NK-92 treated with Interleukin-12 subunit alpha and Interleukin-12 subunit beta, amount 100 ng/mL, for 24 hours (cell line): ENCODE measurements around the gene RNU11.
"Not testable (repeated sequence)": the region's sequence is repeated elsewhere in the genome, so short reads cannot be mapped to it uniquely, and the experiment has no call there.

Experiments
- DNase-seq: peaks from one replicate; lab custom pipeline; 2025; lab: John Stamatoyannopoulos, UW

Gene RNU11

GRCh38 chr1:28648474-28649198 is at the start of gene RNU11:
Gene RNU11 (plus strand): TSS chr1:28648600.
- peak; percentile 76 for DNase-seq

GRCh38 chr1:28601696-28602095 is 46.7 kb upstream of the RNU11 start:
- DNase-seq, result no peak

- no peak for DNase-seq
Observed at GRCh38 chr1:28602536-28603439, 45.6 kb upstream of the RNU11 start.

GRCh38 chr1:28604411-28604810 is 44.0 kb upstream of the RNU11 start:
- DNase-seq, result no peak

- no peak for DNase-seq
Observed at GRCh38 chr1:28604962-28605361, 43.4 kb upstream of the RNU11 start.

GRCh38 chr1:28606771-28607170 is 41.6 kb upstream of the RNU11 start:
- no peak for DNase-seq

- no peak for DNase-seq
Observed at GRCh38 chr1:28613175-28613574, 35.2 kb upstream of the RNU11 start.

- no peak for DNase-seq
Observed at GRCh38 chr1:28631713-28632112, 16.7 kb upstream of the RNU11 start.

- DNase-seq, result no peak
Observed at GRCh38 chr1:28632560-28632959, 15.8 kb upstream of the RNU11 start.

GRCh38 chr1:28640766-28641165 is 7.6 kb upstream of the RNU11 start:
- no peak for DNase-seq

GRCh38 chr1:28642056-28642846 is 6.1 kb upstream of the RNU11 start:
- DNase-seq, result no peak

- DNase-seq, result peak; percentile 86
Observed at GRCh38 chr1:28642847-28643635, 5.4 kb upstream of the RNU11 start, which contains the start of gene TAF12. Gene TAF12 (minus strand): TSS chr1:28643067. CDS start chr1:28622081, 20,986 bp downstream.

GRCh38 chr1:28644494-28644893 is 3.9 kb upstream of the RNU11 start:
- DNase-seq, result no peak

- DNase-seq, result not testable (repeated sequence)
Observed at GRCh38 chr1:28645406-28645805, 3.0 kb upstream of the RNU11 start.

GRCh38 chr1:28646040-28646439 is 2.4 kb upstream of the RNU11 start:
- DNase-seq, result no peak

GRCh38 chr1:28648008-28648473 is 359 bp upstream of the RNU11 start:
- peak; percentile 83 for DNase-seq

- not testable (repeated sequence) for DNase-seq
Observed at GRCh38 chr1:28653063-28653462, 4.7 kb downstream of the RNU11 start.

- DNase-seq, result not testable (repeated sequence)
Observed at GRCh38 chr1:28653870-28654269, 5.5 kb downstream of the RNU11 start.

GRCh38 chr1:28655448-28656311 is 7.3 kb downstream of the RNU11 start:
- DNase-seq, result not testable (repeated sequence)

- no peak for DNase-seq
Observed at GRCh38 chr1:28656335-28656734, 7.9 kb downstream of the RNU11 start.
